Tibial nerve (tissue), 3 donors: ENCODE results near the gene VDAC1.

Experiments used
- POLR2A ChIP-seq, 2 donors: fragments of 450-650 bp; IDR thresholded peaks; one replicate each; pipeline ENCODE4 v1.6.1; 2017; ENCODE audit warnings: antibody characterized with exemption in 2 of 2, mild to moderate bottlenecking in 2 of 2, moderate library complexity in 2 of 2
- TF ChIP-seq, protein P1 (sequence below), 5 experiments: fragments of 200-600 bp in 3 of 5; fragments of 450-650 bp in 2 of 5; sonication (generic) in 3 of 5; IDR thresholded peaks; one replicate each; pipeline ENCODE4 v1.5.1; 2016 to 2019; ENCODE audit warnings: antibody characterized with exemption in 5 of 5, mild to moderate bottlenecking in 3 of 5, moderate library complexity in 2 of 5

DNA sequence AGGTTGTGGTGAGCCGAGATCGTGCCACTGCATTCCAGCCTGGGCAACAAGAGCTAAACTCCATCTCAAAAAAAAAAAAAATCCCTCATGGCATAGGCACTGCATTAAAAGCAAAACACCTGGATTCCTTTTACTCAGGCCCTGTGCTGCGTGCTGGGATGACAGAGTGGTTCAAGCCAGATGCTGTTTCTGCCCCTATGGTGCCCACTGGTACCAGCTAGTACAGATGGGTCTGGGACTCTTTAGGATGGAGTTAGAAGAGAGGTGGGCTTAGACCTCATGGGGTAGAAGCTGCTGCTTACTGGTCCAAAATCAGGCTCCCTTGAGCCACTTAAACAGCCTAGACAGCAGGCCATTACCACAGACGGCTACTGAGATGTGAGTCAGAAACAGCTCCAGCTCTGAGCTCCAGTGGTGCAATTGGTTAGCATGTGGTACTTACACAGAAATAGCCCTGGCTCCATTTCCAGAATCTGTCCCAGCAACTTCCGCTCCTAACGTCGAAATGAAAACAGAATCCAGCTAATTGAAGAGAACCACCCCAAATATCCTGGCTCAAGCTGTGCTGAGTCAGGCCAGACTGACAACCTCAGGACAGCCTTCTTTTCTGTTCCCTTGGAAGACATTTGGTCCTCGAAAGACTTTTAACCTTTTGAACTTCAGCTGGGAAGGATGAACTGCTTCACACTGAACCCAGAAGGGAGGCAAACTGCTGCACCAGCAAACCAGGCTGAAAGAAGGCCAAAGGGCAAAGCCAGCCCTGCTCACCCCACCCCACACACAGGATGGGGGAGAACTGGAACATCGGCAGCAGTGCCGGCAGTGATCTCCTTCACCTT is 51.8 kb downstream of the VDAC1 start:
- TF ChIP-seq POLR2A (IDR thresholded peaks at IDR 0.05), result no peak
- TF ChIP-seq, protein P1, sequence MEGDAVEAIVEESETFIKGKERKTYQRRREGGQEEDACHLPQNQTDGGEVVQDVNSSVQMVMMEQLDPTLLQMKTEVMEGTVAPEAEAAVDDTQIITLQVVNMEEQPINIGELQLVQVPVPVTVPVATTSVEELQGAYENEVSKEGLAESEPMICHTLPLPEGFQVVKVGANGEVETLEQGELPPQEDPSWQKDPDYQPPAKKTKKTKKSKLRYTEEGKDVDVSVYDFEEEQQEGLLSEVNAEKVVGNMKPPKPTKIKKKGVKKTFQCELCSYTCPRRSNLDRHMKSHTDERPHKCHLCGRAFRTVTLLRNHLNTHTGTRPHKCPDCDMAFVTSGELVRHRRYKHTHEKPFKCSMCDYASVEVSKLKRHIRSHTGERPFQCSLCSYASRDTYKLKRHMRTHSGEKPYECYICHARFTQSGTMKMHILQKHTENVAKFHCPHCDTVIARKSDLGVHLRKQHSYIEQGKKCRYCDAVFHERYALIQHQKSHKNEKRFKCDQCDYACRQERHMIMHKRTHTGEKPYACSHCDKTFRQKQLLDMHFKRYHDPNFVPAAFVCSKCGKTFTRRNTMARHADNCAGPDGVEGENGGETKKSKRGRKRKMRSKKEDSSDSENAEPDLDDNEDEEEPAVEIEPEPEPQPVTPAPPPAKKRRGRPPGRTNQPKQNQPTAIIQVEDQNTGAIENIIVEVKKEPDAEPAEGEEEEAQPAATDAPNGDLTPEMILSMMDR (IDR thresholded peaks at IDR 0.05), result no peak
